Measurements from ENCODE around the gene GANAB. TPM values are rescaled to one million over a fixed set of nuclear protein-coding genes. Genes with fewer than 3 reads are reported as not detected.

GANAB gene
- total and polyA plus RNA-seq, 2 of the 4 experiments (the other 2 are of a cell fraction) = 209 to 344 TPM

- ChIA-PET CTCF (no interaction called here), POLR2A (ENCODE audit: unreplicated experiment) (no interaction called here)
- in situ Hi-C loops (cut with MboI; ENCODE audit: low sequenced_read_pairs) = no loop called here
- H3K14ac ChIP-seq (replicated peaks; ENCODE audit: low read depth, low read length) = no peak overlapping the region
- H3K4ac ChIP-seq (ENCODE audit: low read depth, low read length) = no peak overlapping the region
- H3K9ac ChIP-seq (ENCODE audit: low read depth, low read length) = no peak overlapping the region
- no peak overlapping the region for H2AFZ ChIP-seq (replicated peaks; ENCODE audit: low read length, poor library complexity)
- no peak overlapping the region for H3K56ac ChIP-seq (ENCODE audit: extremely low read depth, insufficient read depth, low read length)
- no peak overlapping the region for H2BK20ac ChIP-seq (ENCODE audit: low read depth, low read length)
- no peak overlapping the region for H3K27ac ChIP-seq (ENCODE audit: insufficient read depth, low read length)
- H3K23ac ChIP-seq (ENCODE audit: low read depth, low read length) = no peak overlapping the region
- no peak overlapping the region for H2BK5ac ChIP-seq (ENCODE audit: low read depth, low read length, poor library complexity, severe bottlenecking)
- no peak overlapping the region for H3K18ac ChIP-seq (ENCODE audit: low read depth, low read length)
- intact Hi-C loops (cut with micrococcal nuclease) = no loop called here
- no peak overlapping the region for H4K5ac ChIP-seq (ENCODE audit: low read depth, low read length)
- no peak overlapping the region for H2AK9ac ChIP-seq (replicated peaks; ENCODE audit: low read depth, low read length, poor library complexity)
- H3K4me3 ChIP-seq (ENCODE audit: insufficient read depth, low read depth, low read length) = no peak overlapping the region
- H3K9me3 ChIP-seq (ENCODE audit: control insufficient read depth, insufficient read depth, low read length) = no peaks in the 10 kb centered on the region
- H3K4me1 ChIP-seq (ENCODE audit: control insufficient read depth, insufficient read depth, low read length) = peaks cover 8% of the 10 kb centered on the region
- H4K20me1 ChIP-seq (ENCODE audit: insufficient read depth, low read length) = no peaks in the 10 kb centered on the region
- TF ChIP-seq CTCF (conservative IDR thresholded peaks at IDR 0.05; ENCODE audit: low read depth, low read length) (no peak), RFX5 (IDR thresholded peaks at IDR 0.05; ENCODE audit: low read depth, low read length) (no peak), RCOR1 (IDR thresholded peaks at IDR 0.05; ENCODE audit: insufficient replicate concordance, low read length) (no peak), CHD1 (IDR thresholded peaks at IDR 0.05; ENCODE audit: low read depth, low read length) (no peak), CEBPB (IDR thresholded peaks at IDR 0.05; ENCODE audit: low read depth, low read length) (peak; percentile 53; the same call in 1 of the 2 replicates), MXI1 (IDR thresholded peaks at IDR 0.05; ENCODE audit: borderline replicate concordance, low read depth, low read length) (no peak)
- no CpG with 5 or more reads among the region's 2 CpGs for WGBS, 2 experiments (ENCODE audit: extremely low coverage in 2 of 2, insufficient read length in 1 of 2)
- H2BK120ac ChIP-seq (ENCODE audit: low read depth, low read length) = no peak overlapping the region
- no peak overlapping the region for H4K8ac ChIP-seq (ENCODE audit: low read depth in 2 of 2, low read length in 2 of 2)
- H3K36me3 ChIP-seq (ENCODE audit: control insufficient read depth, insufficient read depth, low read length) = peaks cover 38% of the 10 kb centered on the region
- no peaks in the 10 kb centered on the region for H3K27me3 ChIP-seq (ENCODE audit: control insufficient read depth, insufficient read depth, low read length)
- no peak overlapping the region for H2AK5ac ChIP-seq (ENCODE audit: low read depth, low read length)
- dilution Hi-C loops (cut with HindIII; ENCODE audit: low sequenced_read_pairs, unreplicated experiment) = no loop called here
- peaks cover 8% of the 10 kb centered on the region for H3K9me1 ChIP-seq (ENCODE audit: insufficient read depth, low read length)
- no peak overlapping the region for H4K91ac ChIP-seq (ENCODE audit: insufficient read depth, low read depth, low read length)
- ATAC-seq (ENCODE audit: low read depth) = no peak
- no TSS peak for BruUV-seq (replicated peaks)
- DNase-seq = no peak
- H2BK15ac ChIP-seq (ENCODE audit: low read depth, low read length) = no peak overlapping the region
- H3K79me1 ChIP-seq (ENCODE audit: low read depth in 1 of 2, low read length in 2 of 2) = peaks cover 12 to 46% of the 10 kb centered on the region in 2 experiments; a peak in 3 of 4 replicates
- H3K4me2 ChIP-seq (ENCODE audit: low read depth, low read length) = no peak overlapping the region
Observed at GRCh38 chr11:62579252-62579651, 67.2 kb downstream of the GANAB start.
